BLaER1 (cell line): Measurements from ENCODE around the gene CDV3.

Source experiments
- H3K27ac ChIP-seq: shearing (Covaris generic); formaldehyde crosslinking; 2 replicates; pipeline ENCODE4 v1.8.1; 2022
- H3K27me3 ChIP-seq: shearing (Covaris generic); formaldehyde crosslinking; 2 replicates; pipeline ENCODE4 v1.8.1; 2022
- H3K36me3 ChIP-seq: shearing (Covaris generic); formaldehyde crosslinking; 2 replicates; pipeline ENCODE4 v1.8.1; 2022
- H3K4me1 ChIP-seq: shearing (Covaris generic); formaldehyde crosslinking; 2 replicates; pipeline ENCODE4 v1.8.1; 2022
- H3K4me2 ChIP-seq: shearing (Covaris generic); formaldehyde crosslinking; 2 replicates; pipeline ENCODE4 v1.8.1; 2022
- H3K4me3 ChIP-seq: shearing (Covaris generic); formaldehyde crosslinking; 2 replicates; pipeline ENCODE4 v1.8.1; 2022
- H3K9ac ChIP-seq: shearing (Covaris generic); formaldehyde crosslinking; 2 replicates; pipeline ENCODE4 v1.8.1; 2022
- H3K9me3 ChIP-seq: shearing (Covaris generic); formaldehyde crosslinking; 2 replicates; pipeline ENCODE4 v1.8.1; 2022
- H4K20me1 ChIP-seq: shearing (Covaris generic); formaldehyde crosslinking; 2 replicates; pipeline ENCODE4 v1.8.1; 2022
- Cebpa-rat ChIP-seq: shearing (Covaris generic); IDR thresholded peaks from 2 replicates; pipeline ENCODE4 v1.8.1; 2022

Gene CDV3

GRCh38 chr3:133563816-133564215 is 9.7 kb upstream of the CDV3 start:
- no peak overlapping the region for H3K27ac ChIP-seq
- peaks cover 6% of the 10 kb centered on the region for H3K9me3 ChIP-seq
- no peak overlapping the region for H3K4me2 ChIP-seq
- no peaks in the 10 kb centered on the region for H3K36me3 ChIP-seq
- no peak for TF ChIP-seq Cebpa-rat
- H3K4me1 ChIP-seq = peaks cover 11% of the 10 kb centered on the region
- no peak overlapping the region for H3K4me3 ChIP-seq
- no peaks in the 10 kb centered on the region for H3K27me3 ChIP-seq
- no peaks in the 10 kb centered on the region for H4K20me1 ChIP-seq
- no peak overlapping the region for H3K9ac ChIP-seq

GRCh38 chr3:133568294-133569014 is 5.0 kb upstream of the CDV3 start:
- no peak for TF ChIP-seq Cebpa-rat
- H3K4me3 ChIP-seq = no peak overlapping the region
- no peaks in the 10 kb centered on the region for H4K20me1 ChIP-seq
- no peak overlapping the region for H3K4me2 ChIP-seq
- peaks cover 24% of the 10 kb centered on the region for H3K4me1 ChIP-seq
- no peaks in the 10 kb centered on the region for H3K9me3 ChIP-seq
- no peaks in the 10 kb centered on the region for H3K36me3 ChIP-seq
- H3K27ac ChIP-seq = no peak overlapping the region
- H3K27me3 ChIP-seq = no peaks in the 10 kb centered on the region
- no peak overlapping the region for H3K9ac ChIP-seq

GRCh38 chr3:133570139-133570936 is 3.1 kb upstream of the CDV3 start:
- Histone ChIP-seq H3K36me3 (peaks cover 5% of the 10 kb centered on the region; the same call in 1 of the 2 replicates), H3K4me2 (no peak overlapping the region), H3K9me3 (no peaks in the 10 kb centered on the region), H4K20me1 (peaks cover 13% of the 10 kb centered on the region), H3K4me3 (no peak overlapping the region), H3K9ac (no peak overlapping the region), H3K27ac (no peak overlapping the region), H3K27me3 (no peaks in the 10 kb centered on the region), H3K4me1 (peaks cover 28% of the 10 kb centered on the region)
- TF ChIP-seq Cebpa-rat = no peak

GRCh38 chr3:133570937-133571320 is 2.6 kb upstream of the CDV3 start:
- no peak overlapping the region for H3K4me2 ChIP-seq
- H3K4me1 ChIP-seq = peaks cover 34% of the 10 kb centered on the region
- no peaks in the 10 kb centered on the region for H3K9me3 ChIP-seq
- H3K27ac ChIP-seq = no peak overlapping the region
- no peak for TF ChIP-seq Cebpa-rat
- peaks cover 19% of the 10 kb centered on the region for H4K20me1 ChIP-seq
- no peaks in the 10 kb centered on the region for H3K27me3 ChIP-seq
- H3K9ac ChIP-seq = no peak overlapping the region
- peaks cover 10% of the 10 kb centered on the region for H3K36me3 ChIP-seq
- no peak overlapping the region for H3K4me3 ChIP-seq

DNA sequence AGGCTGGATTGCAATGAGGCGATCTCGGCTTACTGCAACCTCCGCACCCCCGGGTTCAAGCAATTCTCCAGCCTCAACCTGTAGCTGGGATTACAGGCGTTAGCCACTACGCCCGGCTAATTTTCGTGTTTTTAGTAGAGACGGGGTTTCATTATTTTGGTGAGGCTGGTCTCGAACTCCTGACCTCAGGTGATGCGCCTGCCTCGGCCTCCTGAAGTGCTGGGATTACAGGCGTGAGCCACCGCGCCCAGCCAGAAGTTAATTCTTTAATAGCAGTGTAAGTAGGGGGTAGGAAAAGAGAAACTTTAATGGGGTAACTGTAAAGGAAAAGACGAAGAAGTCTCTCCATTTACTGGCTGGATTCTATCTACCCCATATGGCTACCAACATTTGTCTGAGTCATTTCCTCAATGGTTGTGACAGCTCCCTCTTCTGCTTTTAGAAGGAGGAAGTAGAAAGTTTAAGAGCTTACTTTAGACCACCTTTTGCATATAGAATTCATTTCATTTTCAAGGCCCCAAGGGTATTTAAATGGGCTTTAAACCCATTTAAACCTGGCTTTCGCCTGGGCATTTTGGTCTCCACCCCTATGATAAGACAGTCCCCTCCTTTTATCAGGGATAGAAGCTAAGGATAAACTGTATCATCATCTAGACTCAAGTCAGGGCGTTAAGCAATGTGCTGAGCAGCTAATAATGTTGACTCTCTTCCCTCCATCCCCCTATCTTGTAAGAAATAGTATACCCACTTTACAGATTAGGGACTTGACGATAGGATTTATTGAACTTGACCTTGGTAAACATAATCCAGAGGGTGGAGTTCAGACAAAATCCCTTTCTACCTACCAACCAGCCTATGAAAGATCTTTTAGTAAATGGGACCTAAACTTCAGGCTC is 1.1 kb upstream of the CDV3 start:
- Histone ChIP-seq H3K9me3 (no peaks in the 10 kb centered on the region), H3K36me3 (peaks cover 25% of the 10 kb centered on the region), H3K27me3 (no peaks in the 10 kb centered on the region), H3K4me2 (peak overlapping the region; percentile 78), H3K4me1 (peaks cover 40% of the 10 kb centered on the region), H3K9ac (peak overlapping the region; percentile 76), H3K4me3 (peak overlapping the region; percentile 57), H4K20me1 (peaks cover 34% of the 10 kb centered on the region), H3K27ac (peak overlapping the region; percentile 89)
- TF ChIP-seq Cebpa-rat = no peak

GRCh38 chr3:133573054-133573628 is 345 bp upstream of the CDV3 start:
- Histone ChIP-seq H4K20me1 (peaks cover 41% of the 10 kb centered on the region), H3K9ac (peak overlapping the region; percentile 94), H3K4me1 (peaks cover 46% of the 10 kb centered on the region), H3K4me3 (peak overlapping the region; percentile 91), H3K27ac (peak overlapping the region; percentile 97), H3K36me3 (peaks cover 33% of the 10 kb centered on the region), H3K4me2 (peak overlapping the region; percentile 78), H3K9me3 (no peaks in the 10 kb centered on the region), H3K27me3 (no peaks in the 10 kb centered on the region)
- no peak for TF ChIP-seq Cebpa-rat

GRCh38 chr3:133574260-133574881 is 885 bp downstream of the CDV3 start:
- H3K27ac ChIP-seq = peak overlapping the region; percentile 97
- peaks cover 51% of the 10 kb centered on the region for H3K4me1 ChIP-seq
- no peak for TF ChIP-seq Cebpa-rat

DNA sequence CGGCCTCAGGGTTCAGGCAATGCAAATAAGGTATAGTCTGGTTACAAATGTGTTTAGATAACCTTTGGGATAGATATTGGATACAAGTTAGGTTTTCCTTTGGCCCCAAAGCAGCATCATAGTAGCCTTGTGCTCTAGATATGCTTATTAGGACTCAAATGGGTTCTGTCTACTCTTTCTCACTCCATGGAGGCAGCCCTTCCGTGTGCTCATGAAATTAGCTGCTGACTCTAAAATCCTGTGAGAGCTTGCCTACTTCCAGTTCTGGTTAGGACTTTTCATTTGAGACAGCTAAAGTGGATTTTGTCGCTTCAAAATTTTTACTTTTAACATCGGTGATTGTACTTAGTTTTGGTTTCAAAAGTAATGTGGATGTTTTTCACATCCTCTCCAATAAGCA is 1.6 kb downstream of the CDV3 start:
- peaks cover 51% of the 10 kb centered on the region for H3K4me1 ChIP-seq
- peaks cover 59% of the 10 kb centered on the region for H4K20me1 ChIP-seq
- no peaks in the 10 kb centered on the region for H3K9me3 ChIP-seq
- peak overlapping the region; percentile 94 for H3K9ac ChIP-seq
- peak overlapping the region; percentile 91 for H3K4me3 ChIP-seq
- no peak for TF ChIP-seq Cebpa-rat
- H3K4me2 ChIP-seq = peak overlapping the region; percentile 90
- H3K27me3 ChIP-seq = no peaks in the 10 kb centered on the region
- peak overlapping the region; percentile 97 for H3K27ac ChIP-seq
- peaks cover 50% of the 10 kb centered on the region for H3K36me3 ChIP-seq

More at GRCh38 chr3:133574260-133574881, 885 bp downstream of the CDV3 start:
- Histone ChIP-seq H3K9me3 (no peaks in the 10 kb centered on the region), H4K20me1 (peaks cover 53% of the 10 kb centered on the region), H3K9ac (peak overlapping the region; percentile 94), H3K27me3 (no peaks in the 10 kb centered on the region), H3K4me3 (peak overlapping the region; percentile 91), H3K4me2 (peak overlapping the region; percentile 90), H3K36me3 (peaks cover 45% of the 10 kb centered on the region)

DNA sequence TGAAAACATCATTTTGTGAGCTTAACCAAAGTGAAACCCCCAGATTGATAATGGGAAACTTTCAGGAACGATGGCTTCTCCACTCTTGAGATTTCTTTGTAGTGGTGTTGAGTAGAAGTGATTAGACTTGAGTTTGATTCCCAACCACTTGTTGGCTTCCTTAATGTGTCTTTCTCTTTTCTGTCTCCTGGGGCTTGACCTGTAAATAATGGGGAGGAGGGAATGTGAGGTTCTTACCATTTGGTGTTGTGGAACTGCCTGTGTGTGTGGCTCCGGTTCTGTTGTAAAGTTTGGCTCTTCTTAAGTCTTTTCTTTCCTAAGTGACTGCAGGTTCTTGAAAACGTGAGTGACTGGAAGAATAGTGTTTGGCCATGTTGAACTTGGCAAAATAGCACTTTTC is 2.7 kb downstream of the CDV3 start:
- Histone ChIP-seq H3K4me1 (peaks cover 51% of the 10 kb centered on the region), H3K27ac (no peak overlapping the region), H3K27me3 (no peaks in the 10 kb centered on the region), H3K4me2 (peak overlapping the region; percentile 90), H3K36me3 (peaks cover 61% of the 10 kb centered on the region), H3K9ac (no peak overlapping the region), H3K9me3 (no peaks in the 10 kb centered on the region), H4K20me1 (peaks cover 69% of the 10 kb centered on the region), H3K4me3 (peak overlapping the region; percentile 91)
- TF ChIP-seq Cebpa-rat = no peak
